HG03565 (cell line): ENCODE data around the gene LYPD6.
"Not testable (repeated sequence)": the region's sequence is repeated elsewhere in the genome, so short reads cannot be mapped to it uniquely, and the experiment has no call there.

ENCODE experiments used
- ATAC-seq: cut with Tn5 transposase; IDR thresholded peaks from one replicate; pipeline ENCODE4 v1.9.1; 2021; ENCODE audit warnings: mild to moderate bottlenecking, moderate library complexity; ENCODE audit not compliant: unreplicated experiment

The LYPD6 gene

DNA sequence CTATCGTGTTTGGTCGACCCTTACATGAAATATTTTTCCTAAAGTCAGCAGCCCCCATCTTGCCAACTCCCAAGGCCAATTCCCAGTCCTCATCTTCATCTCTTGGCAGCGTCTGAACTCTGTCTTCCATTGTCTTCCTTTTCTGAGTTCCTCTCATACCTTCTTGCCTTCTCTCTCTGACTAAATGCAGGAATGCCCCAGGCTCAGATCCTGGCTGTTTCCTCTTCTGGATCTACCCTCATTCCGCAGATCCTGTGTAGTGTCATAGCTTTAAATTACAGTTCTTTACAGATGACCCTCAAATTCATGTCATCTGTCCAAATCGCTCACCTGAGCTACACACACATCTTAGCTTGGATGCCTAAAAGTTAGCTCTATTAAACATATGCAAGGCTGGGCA, 162.5 kb downstream of the LYPD6 start:
- ATAC-seq, result no peak

DNA sequence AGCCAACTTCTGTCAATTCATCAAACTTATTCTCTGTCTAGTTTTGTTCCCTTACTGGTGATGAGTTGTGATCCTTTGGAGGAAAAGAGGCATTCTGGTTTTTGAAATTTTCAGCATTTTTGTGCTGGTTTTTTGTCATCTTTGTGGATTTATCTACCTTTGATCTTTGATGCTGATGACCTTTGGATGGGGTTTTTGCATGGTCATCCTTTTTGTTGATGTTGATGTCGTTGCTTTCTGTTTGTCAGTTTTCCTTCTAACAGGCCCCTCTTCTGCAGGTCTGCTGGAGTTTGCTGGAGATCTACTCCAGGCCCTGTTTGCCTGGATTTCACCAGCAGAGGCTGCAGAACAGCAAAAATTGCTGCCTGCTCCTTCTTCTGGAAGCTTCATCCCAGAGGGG, 168.8 kb downstream of the LYPD6 start:
- ATAC-seq, result not testable (repeated sequence)

DNA sequence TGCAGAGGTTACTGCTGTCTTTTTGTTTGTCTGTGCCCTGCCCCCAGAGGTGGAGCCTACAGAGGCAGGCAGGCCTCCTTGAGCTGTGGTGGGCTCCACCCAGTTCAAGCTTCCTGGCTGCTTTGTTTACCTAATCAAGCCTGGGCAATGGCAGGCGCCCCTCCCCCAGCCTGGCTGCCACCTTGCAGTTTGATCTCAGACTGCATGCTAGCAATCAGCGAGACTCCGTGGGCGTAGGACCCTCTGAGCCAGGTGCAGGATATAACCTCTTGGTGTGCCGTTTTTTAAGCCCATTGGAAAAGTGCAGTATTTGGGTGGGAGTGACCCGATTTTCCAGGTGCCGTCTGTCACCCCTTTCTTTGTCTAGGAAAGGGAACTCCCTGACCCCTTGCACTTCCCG, 176.4 kb downstream of the LYPD6 start:
- not testable (repeated sequence) for ATAC-seq

DNA sequence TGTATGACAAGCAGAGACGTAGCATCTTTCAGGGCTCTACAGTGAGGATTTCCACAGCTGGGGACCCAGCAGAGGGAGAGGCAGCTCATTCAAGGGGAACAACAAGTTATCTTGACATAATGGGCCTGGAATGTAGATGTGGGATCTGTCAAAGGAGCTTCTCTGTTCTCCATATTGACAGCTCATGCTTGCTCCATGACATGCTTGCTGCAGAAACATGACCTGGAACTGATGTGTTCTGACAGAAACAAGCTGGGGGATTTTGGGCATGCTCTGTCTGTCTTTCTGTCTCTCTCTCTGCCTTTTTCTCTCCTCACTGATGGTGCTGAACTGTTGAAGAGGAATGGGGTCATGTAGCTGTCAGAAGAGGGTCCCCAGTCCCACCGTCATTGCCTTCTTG, 177.6 kb downstream of the LYPD6 start:
- no peak for ATAC-seq

DNA sequence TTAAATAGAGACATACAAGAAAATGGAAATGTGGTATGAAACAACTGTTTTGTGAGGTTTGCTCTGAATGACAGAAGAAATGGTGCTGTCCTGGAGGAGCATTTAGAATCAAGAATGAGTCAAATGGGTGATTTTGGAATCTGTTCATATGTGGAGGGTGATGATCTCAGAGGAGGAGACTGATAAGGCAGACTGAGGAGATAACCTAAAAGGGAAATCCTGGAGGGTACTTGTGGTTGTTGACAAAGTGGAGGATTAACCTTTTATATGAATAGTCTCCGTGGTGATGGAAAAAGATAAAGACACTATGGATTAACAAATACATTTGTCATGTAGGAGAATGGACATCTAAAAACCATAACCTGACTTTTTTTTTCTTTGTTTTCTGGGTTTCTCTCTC, 183.1 kb downstream of the LYPD6 start:
- ATAC-seq, result no peak
